Colonic mucosa (tissue), 4 donors: ENCODE results near the gene RUNX2. TPM values are rescaled to one million over a fixed set of nuclear protein-coding genes. Genes with fewer than 3 reads are reported as not detected.

Experiments used
- DNase-seq: peaks from one replicate; pipeline ENCODE4 v3.0.0-alpha.2; 2020
- H3K27ac ChIP-seq: fragments of 200-600 bp; one replicate; pipeline ENCODE4 v1.8.0; 2021
- H3K27me3 ChIP-seq: fragments of 200-600 bp; one replicate; pipeline ENCODE4 v1.8.0; 2021
- H3K36me3 ChIP-seq: fragments of 200-600 bp; one replicate; pipeline ENCODE4 v1.8.0; 2021
- H3K4me1 ChIP-seq: fragments of 200-600 bp; one replicate; pipeline ENCODE4 v1.8.0; 2021; ENCODE audit warnings: mild to moderate bottlenecking
- H3K4me3 ChIP-seq: fragments of 200-600 bp; one replicate; pipeline ENCODE4 v1.8.0; 2021
- H3K9ac ChIP-seq, 2 donors: one replicate each; pipeline ENCODE4 v1.7.0; 2013; ENCODE audit warnings: control low read depth in 2 of 2, low read depth in 2 of 2, low read length in 2 of 2
- H3K9me3 ChIP-seq: fragments of 200-600 bp; one replicate; pipeline ENCODE4 v1.8.0; 2021
- intact Hi-C: fragments of 100-400 bp; cut with DNase I; formaldehyde crosslinking; loops from one replicate; pipeline ENCODE4 v1.14.1; 2022
- total RNA-seq, 2 donors: library from RNA; stranded (reverse); fragmentation: NEBNext Ultra II Directional in 1 of 2; extraction: Animal tissue kit (Norgen Biotek cat#: 25700) in 1 of 2; gene quantifications; one replicate each; pipeline ENCODE4 v1.2.1, GENCODE V29; 2021
- TF ChIP-seq, protein P1 (sequence below): fragments of 200-600 bp; IDR thresholded peaks from one replicate; pipeline ENCODE4 v1.8.0; 2022; ENCODE audit warnings: antibody characterized with exemption, mild to moderate bottlenecking
- donor health status: healthy.
- donor health status: DM: no; HTN: no; CAD: no.
- donor health status: DM: no; HTN: no; CAD: no.

Gene RUNX2
- total RNA-seq, 2 donors from 2014 or later: 1.7 to 2.6 TPM

DNA sequence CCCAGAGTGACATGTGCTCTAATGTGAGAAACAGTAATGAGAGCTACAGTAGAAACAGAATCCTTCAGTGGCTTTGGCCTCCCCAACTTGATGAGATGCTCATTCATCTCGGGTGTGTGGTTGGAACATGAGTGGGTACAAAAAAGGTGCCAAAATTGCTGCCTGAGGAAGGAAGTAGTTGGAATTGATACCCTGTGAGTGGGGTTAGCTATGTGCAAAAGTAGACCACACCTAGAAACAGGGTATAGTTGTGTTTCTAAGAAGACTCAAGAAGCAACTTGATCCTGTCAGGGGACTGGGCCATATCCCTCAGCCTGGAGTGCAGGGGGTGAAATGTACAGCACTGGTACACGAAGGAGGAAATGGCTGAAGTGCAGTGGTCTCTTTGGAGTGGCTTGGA lies 256.0 kb downstream of the RUNX2 start:
- intact Hi-C loops: no loop called here
- TF ChIP-seq, protein P1, sequence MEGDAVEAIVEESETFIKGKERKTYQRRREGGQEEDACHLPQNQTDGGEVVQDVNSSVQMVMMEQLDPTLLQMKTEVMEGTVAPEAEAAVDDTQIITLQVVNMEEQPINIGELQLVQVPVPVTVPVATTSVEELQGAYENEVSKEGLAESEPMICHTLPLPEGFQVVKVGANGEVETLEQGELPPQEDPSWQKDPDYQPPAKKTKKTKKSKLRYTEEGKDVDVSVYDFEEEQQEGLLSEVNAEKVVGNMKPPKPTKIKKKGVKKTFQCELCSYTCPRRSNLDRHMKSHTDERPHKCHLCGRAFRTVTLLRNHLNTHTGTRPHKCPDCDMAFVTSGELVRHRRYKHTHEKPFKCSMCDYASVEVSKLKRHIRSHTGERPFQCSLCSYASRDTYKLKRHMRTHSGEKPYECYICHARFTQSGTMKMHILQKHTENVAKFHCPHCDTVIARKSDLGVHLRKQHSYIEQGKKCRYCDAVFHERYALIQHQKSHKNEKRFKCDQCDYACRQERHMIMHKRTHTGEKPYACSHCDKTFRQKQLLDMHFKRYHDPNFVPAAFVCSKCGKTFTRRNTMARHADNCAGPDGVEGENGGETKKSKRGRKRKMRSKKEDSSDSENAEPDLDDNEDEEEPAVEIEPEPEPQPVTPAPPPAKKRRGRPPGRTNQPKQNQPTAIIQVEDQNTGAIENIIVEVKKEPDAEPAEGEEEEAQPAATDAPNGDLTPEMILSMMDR: no peak
- H3K27ac ChIP-seq: no peak overlapping the region
- no peak for DNase-seq
- H3K27me3 ChIP-seq: no peaks in the 10 kb centered on the region
- no peak overlapping the region for H3K4me3 ChIP-seq
- H3K9ac ChIP-seq: no peak overlapping the region
- no peaks in the 10 kb centered on the region for H3K4me1 ChIP-seq
- no peaks in the 10 kb centered on the region for H3K36me3 ChIP-seq
- H3K9me3 ChIP-seq: no peaks in the 10 kb centered on the region

GRCh38 chr6:45586216-45587171 lies 258.4 kb downstream of the RUNX2 start:
- no peak overlapping the region for H3K4me3 ChIP-seq
- no peaks in the 10 kb centered on the region for H3K4me1 ChIP-seq
- DNase-seq: no peak
- no peaks in the 10 kb centered on the region for H3K27me3 ChIP-seq
- no peaks in the 10 kb centered on the region for H3K36me3 ChIP-seq
- no peak overlapping the region for H3K9ac ChIP-seq
- intact Hi-C loops: no loop called here
- no peaks in the 10 kb centered on the region for H3K9me3 ChIP-seq
- TF ChIP-seq, protein P1: no peak
- H3K27ac ChIP-seq: no peak overlapping the region

DNA sequence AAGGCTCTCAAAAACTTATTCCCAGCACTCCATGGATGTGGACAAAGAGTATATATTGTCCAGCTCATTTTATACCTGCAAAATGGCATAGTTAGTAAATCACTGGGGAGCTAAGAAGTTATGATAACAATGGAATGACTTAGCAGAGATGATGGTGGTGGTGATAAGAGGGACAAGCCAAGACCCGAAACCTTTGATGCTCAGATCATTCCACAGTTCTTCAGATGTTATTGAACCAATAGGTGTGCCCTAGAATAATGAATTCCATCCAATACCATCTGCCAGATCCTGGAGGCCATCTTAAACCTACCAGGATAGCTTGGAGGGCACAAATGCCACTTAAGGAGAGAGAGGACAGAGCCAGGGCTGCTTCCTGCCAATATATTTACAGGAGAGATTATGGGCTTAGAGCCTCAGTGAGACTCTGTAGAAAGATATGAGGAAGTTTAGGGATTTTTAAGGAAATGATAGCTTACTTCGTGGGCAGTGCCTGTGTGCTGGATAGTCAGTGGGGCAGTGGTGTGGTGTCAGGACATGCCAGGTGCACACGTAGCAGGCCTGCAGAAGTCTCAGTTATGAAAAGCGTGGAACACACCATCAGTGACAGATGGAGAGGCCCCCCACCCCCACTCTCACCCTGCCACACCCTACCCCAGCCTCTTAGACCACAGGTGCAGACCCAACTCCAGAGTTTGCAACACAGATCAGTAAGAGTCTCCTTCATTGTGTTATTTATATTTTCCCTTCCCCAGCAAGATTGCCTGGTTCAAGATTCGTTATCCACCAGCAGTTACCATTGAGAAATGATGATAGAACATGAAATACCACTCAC lies 259.3 kb downstream of the RUNX2 start:
- TF ChIP-seq, protein P1: no peak
- H3K9ac ChIP-seq: no peak overlapping the region
- H3K4me1 ChIP-seq: no peaks in the 10 kb centered on the region
- H3K27ac ChIP-seq: no peak overlapping the region
- no peaks in the 10 kb centered on the region for H3K9me3 ChIP-seq
- intact Hi-C loops: no loop called here
- no peak for DNase-seq
- no peaks in the 10 kb centered on the region for H3K27me3 ChIP-seq
- no peak overlapping the region for H3K4me3 ChIP-seq
- no peaks in the 10 kb centered on the region for H3K36me3 ChIP-seq

DNA sequence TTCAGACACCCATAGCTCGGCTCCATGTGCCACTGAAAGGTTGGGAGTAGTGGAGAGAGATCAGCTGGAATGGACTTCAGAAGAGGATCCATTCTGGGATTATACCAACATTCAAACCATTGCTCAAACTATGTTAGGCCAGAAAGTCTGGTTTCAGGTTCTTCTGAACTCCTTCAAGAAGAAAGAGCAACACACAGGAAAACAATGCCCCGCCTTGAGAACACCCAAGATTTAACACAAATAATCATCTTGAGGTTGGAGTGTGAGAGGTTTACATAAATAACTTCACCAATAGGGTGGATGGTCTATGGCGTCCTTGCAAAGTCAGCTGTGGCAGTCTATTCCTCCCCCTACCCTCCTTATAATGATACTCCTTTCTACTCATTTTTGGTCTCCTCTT lies 261.2 kb downstream of the RUNX2 start:
- Histone ChIP-seq H3K36me3 (no peaks in the 10 kb centered on the region), H3K4me3 (no peak overlapping the region), H3K27ac (no peak overlapping the region), H3K9me3 (no peaks in the 10 kb centered on the region), H3K27me3 (no peaks in the 10 kb centered on the region), H3K9ac (no peak overlapping the region), H3K4me1 (no peaks in the 10 kb centered on the region)
- intact Hi-C loops: no loop called here
- TF ChIP-seq, protein P1: no peak
- no peak for DNase-seq

DNA sequence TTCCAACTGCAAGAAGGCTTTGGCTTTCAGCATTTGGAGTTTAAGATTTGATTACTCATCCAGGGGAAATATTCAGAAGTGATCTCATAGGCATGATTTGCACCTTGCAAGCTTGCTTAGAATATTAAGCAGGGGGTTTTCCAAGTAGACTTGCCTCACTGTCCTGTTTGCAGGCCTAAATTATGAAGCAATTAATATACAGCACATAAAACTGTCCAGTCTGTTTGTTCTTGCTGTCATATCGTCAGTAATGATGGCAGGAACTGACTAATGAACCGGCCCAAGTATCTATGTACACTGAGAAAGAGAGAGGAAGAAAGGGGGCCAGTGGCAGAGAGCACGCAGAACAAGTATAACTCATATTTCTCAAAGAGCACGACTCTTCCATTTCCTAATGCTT lies 262.1 kb downstream of the RUNX2 start:
- intact Hi-C loops: no loop called here
- TF ChIP-seq, protein P1: no peak
- Histone ChIP-seq H3K4me1 (no peaks in the 10 kb centered on the region), H3K36me3 (no peaks in the 10 kb centered on the region), H3K9me3 (no peaks in the 10 kb centered on the region), H3K27ac (no peak overlapping the region), H3K4me3 (no peak overlapping the region), H3K9ac (no peak overlapping the region), H3K27me3 (no peaks in the 10 kb centered on the region)
- DNase-seq: no peak
